ENCODE data around the gene ZSCAN2.

Gene ZSCAN2

DNA sequence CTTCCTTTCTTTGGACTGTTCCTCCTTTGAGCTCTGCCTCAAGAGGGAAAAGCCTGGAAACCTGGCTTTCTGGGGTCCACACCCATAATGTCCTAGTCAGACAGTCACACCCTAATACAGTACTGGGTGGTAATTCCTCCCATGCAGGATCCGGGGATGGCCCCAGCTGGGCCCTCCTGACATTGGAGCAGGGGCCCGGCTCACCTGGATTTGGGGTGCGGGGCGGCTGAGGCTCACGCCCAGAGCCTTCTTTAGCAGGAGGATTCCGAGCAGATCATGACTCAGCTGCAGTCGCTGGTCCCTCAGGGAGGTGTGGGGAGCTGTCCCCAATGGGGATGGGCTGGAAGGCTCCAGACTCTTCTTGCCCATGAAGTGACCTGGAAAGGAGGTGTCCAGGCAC lies 56.2 kb downstream of the ZSCAN2 start:
- no peak overlapping the region for H3K4me3 ChIP-seq (ENCODE audit: low read length)
- TF ChIP-seq, protein P1, sequence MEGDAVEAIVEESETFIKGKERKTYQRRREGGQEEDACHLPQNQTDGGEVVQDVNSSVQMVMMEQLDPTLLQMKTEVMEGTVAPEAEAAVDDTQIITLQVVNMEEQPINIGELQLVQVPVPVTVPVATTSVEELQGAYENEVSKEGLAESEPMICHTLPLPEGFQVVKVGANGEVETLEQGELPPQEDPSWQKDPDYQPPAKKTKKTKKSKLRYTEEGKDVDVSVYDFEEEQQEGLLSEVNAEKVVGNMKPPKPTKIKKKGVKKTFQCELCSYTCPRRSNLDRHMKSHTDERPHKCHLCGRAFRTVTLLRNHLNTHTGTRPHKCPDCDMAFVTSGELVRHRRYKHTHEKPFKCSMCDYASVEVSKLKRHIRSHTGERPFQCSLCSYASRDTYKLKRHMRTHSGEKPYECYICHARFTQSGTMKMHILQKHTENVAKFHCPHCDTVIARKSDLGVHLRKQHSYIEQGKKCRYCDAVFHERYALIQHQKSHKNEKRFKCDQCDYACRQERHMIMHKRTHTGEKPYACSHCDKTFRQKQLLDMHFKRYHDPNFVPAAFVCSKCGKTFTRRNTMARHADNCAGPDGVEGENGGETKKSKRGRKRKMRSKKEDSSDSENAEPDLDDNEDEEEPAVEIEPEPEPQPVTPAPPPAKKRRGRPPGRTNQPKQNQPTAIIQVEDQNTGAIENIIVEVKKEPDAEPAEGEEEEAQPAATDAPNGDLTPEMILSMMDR (conservative IDR thresholded peaks at IDR 0.05; ENCODE audit: low read length), result no peak
- DNase-seq (ENCODE audit: low read depth), result no peak

- DNase-seq (ENCODE audit: low read depth), result no peak
- peak overlapping the region; percentile 64 for H3K4me3 ChIP-seq (ENCODE audit: low read length)
- TF ChIP-seq, protein P1 (conservative IDR thresholded peaks at IDR 0.05; ENCODE audit: low read length), result no peak
These were observed 56.9 kb downstream of the ZSCAN2 start for GRCh38 chr15:84657748-84658079.

DNA sequence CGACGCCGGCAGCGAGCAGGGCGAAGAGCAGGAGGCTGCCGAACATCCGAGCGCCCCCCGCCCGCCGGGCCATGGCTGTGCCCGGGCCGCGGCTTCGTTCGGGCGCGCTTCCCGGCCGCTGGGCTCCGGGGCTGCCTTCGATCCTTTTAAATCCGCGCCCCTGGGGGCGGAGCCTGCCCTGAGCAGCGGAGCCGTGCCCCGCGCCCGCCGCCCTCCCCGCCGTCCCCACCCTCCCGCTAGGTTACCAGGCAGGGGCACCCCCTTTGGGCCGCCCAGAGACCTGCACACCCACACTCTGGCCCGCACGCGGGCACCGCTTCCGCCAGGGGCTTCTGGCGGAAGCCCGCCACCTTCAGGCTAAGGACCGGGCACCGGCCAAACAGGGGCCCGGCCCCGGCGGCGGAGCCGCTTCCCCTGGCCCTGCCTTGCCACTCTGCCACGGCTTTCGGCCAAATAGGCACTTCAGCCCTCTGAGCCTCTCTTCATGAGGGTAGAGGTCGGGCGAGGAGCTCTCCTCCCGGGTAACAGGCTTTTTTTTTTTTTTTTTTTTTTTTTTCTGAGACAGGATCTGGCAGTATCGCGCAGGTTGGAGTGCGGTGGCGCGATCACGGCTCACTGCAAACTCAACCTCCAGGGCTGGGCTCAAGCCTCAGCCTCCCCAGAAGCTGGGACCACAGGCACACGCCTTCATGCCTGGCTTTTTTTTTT lies 57.4 kb downstream of the ZSCAN2 start, which contains the start of gene NMB:
NMB (minus strand) TSS at position 120 of the 708 bp plus-strand sequence; CDS start at position 73, 47 bp downstream.
- DNase-seq (ENCODE audit: low read depth), result peak; percentile 69
- peak within 1 kb of the TSS; percentile 64 for H3K4me3 ChIP-seq (ENCODE audit: low read length)
- TF ChIP-seq, protein P1 (conservative IDR thresholded peaks at IDR 0.05; ENCODE audit: low read length), result peak; percentile 53

GRCh38 chr15:84658788-84659411 lies 58.1 kb downstream of the ZSCAN2 start:
- H3K4me3 ChIP-seq (ENCODE audit: low read length), result peak overlapping the region; percentile 64
- no peak for DNase-seq (ENCODE audit: low read depth)
- TF ChIP-seq, protein P1 (conservative IDR thresholded peaks at IDR 0.05; ENCODE audit: low read length), result no peak

- TF ChIP-seq, protein P1 (conservative IDR thresholded peaks at IDR 0.05; ENCODE audit: low read length), result no peak
- no peak for DNase-seq (ENCODE audit: low read depth)
- no peak overlapping the region for H3K4me3 ChIP-seq (ENCODE audit: low read length)
These were observed 59.3 kb downstream of the ZSCAN2 start for GRCh38 chr15:84659904-84660781.

- TF ChIP-seq, protein P1 (conservative IDR thresholded peaks at IDR 0.05; ENCODE audit: low read length), result no peak
- DNase-seq (ENCODE audit: low read depth), result no peak
- H3K4me3 ChIP-seq (ENCODE audit: low read length), result no peak overlapping the region
These were observed 60.2 kb downstream of the ZSCAN2 start for GRCh38 chr15:84661001-84661400.
